H1 (cell line): ENCODE results near the gene RHOT1. TPM values are rescaled to one million over a fixed set of nuclear protein-coding genes. Genes with fewer than 3 reads are reported as not detected.

Experiments
- CTCF ChIA-PET: fragments of 300-600 bp; sonication (Branson Sonifier 250); formaldehyde crosslinking; loops from one replicate; lab custom pipeline; 2021; ENCODE audit not compliant: partially characterized antibody; lab: Charles Lee
- POLR2A ChIA-PET: fragments of 300-600 bp; sonication (Branson Sonifier 250); formaldehyde crosslinking; loops from one replicate; lab custom pipeline; 2021; ENCODE audit warnings: inconsistent platforms; ENCODE audit not compliant: partially characterized antibody; lab: Charles Lee
- DNase-seq, 2 experiments: peaks; one replicate each; pipeline versions ENCODE4 v3.0.0 to v3.0.0-alpha.2; 2010 to 2022; ENCODE audit warnings: low spot score in 2 of 2, low read depth in 1 of 2, mixed read lengths in 1 of 2
- FAIRE-seq: peaks from 2 replicates; lab custom pipeline; 2011; peaks lifted over from hg19 to GRCh38; lab: Jason Lieb, UNC
- H2AFZ ChIP-seq: 2 replicates; pipeline ENCODE4 v1.8.1; 2012; ENCODE audit warnings: low read length, inconsistent platforms
- H2AK5ac ChIP-seq: 2 replicates; pipeline ENCODE4 v1.6.1; 2013; ENCODE audit warnings: low read depth, low read length
- H2BK120ac ChIP-seq: replicated peaks from 2 replicates; pipeline ENCODE3; 2013; ENCODE audit warnings: low read depth, low read length, inconsistent platforms
- H2BK12ac ChIP-seq: 2 replicates; pipeline ENCODE4 v1.6.1; 2013; ENCODE audit warnings: low read depth, low read length
- H2BK15ac ChIP-seq: 2 replicates; pipeline ENCODE4 v1.6.1; 2013; ENCODE audit warnings: low read length
- H2BK20ac ChIP-seq: 2 replicates; pipeline ENCODE4 v1.6.1; 2013; ENCODE audit warnings: low read length
- H2BK5ac ChIP-seq: 2 replicates; pipeline ENCODE4 v1.6.1; 2013; ENCODE audit warnings: low read depth, low read length
- H3K14ac ChIP-seq: 2 replicates; pipeline ENCODE4 v1.6.1; 2013; ENCODE audit warnings: inconsistent platforms; ENCODE audit not compliant: insufficient read length
- H3K18ac ChIP-seq: 2 replicates; pipeline ENCODE4 v1.6.1; 2013; ENCODE audit warnings: low read length; ENCODE audit errors: extremely low read depth
- H3K23ac ChIP-seq: 2 replicates; pipeline ENCODE4 v1.6.1; 2013; ENCODE audit warnings: inconsistent platforms; ENCODE audit not compliant: insufficient read length
- H3K23me2 ChIP-seq: 2 replicates; pipeline ENCODE4 v1.6.1; 2013; ENCODE audit warnings: low read depth, low read length
- H3K27ac ChIP-seq: 2 replicates; pipeline ENCODE4 v1.6.1; 2011; ENCODE audit warnings: low read depth, low read length, inconsistent platforms
- H3K27me3 ChIP-seq, 4 experiments: replicated peaks in 1 of 4; 1 replicate in 1 of 4; 2 replicates in 3 of 4; pipeline versions ENCODE4 v1.6.1 to v1.8.1; 2011 to 2013; ENCODE audit warnings: low read length in 3 of 4, mild to moderate bottlenecking in 3 of 4, inconsistent platforms in 2 of 4, mixed read lengths in 2 of 4, moderate library complexity in 1 of 4; ENCODE audit not compliant: control insufficient read depth in 3 of 4, insufficient read depth in 3 of 4; ENCODE audit errors: extremely low read depth in 1 of 4
- H3K36me3 ChIP-seq, 4 experiments: 2 replicates each; pipeline versions ENCODE4 v1.6.1 to v1.8.1; 2011 to 2013; ENCODE audit warnings: mild to moderate bottlenecking in 4 of 4, low read length in 3 of 4, moderate library complexity in 2 of 4, control low read depth in 1 of 4, inconsistent platforms in 1 of 4; ENCODE audit not compliant: insufficient read depth in 4 of 4, control insufficient read depth in 2 of 4
- H3K4ac ChIP-seq: replicated peaks from 2 replicates; pipeline ENCODE3; 2013; ENCODE audit warnings: low read length, low read depth, mixed read lengths, inconsistent platforms; ENCODE audit not compliant: insufficient read length
- H3K4me1 ChIP-seq, 4 experiments: replicated peaks in 1 of 4; 1 replicate in 1 of 4; 2 replicates in 3 of 4; pipeline versions ENCODE4 v1.6.1 to v1.8.1; 2011 to 2013; ENCODE audit warnings: low read length in 3 of 4, inconsistent platforms in 2 of 4, mixed read lengths in 1 of 4; ENCODE audit not compliant: insufficient read depth in 4 of 4, control insufficient read depth in 3 of 4
- H3K4me2 ChIP-seq, 2 experiments: 2 replicates each; pipeline versions ENCODE4 v1.6.1 to v1.8.1; 2011 to 2013; ENCODE audit warnings: low read depth in 2 of 2, low read length in 2 of 2, control low read depth in 1 of 2, inconsistent platforms in 1 of 2, mild to moderate bottlenecking in 1 of 2; ENCODE audit not compliant: insufficient read depth in 1 of 2
- H3K4me3 ChIP-seq, 4 experiments: fragments of 200-600, 300-600 bp in 1 of 4; sonication (generic), shearing (Covaris generic), sonication (Bioruptor Twin) in 1 of 4; 2 replicates each; pipeline versions ENCODE4 v1.5.1 to v1.8.1; 2011 to 2016; ENCODE audit warnings: low read length in 4 of 4, low read depth in 3 of 4, control low read depth in 2 of 4, inconsistent platforms in 2 of 4, mild to moderate bottlenecking in 2 of 4, mixed read lengths in 1 of 4, moderate library complexity in 1 of 4; ENCODE audit not compliant: insufficient read depth in 2 of 4; ENCODE audit errors: extremely low read depth in 1 of 4
- H3K56ac ChIP-seq: replicated peaks from 2 replicates; pipeline ENCODE3; 2013; ENCODE audit warnings: low read depth, mild to moderate bottlenecking, mixed read lengths, low read length, inconsistent platforms; ENCODE audit not compliant: insufficient read length
- H3K79me1 ChIP-seq: 2 replicates; pipeline ENCODE4 v1.6.1; 2013; ENCODE audit warnings: low read depth, low read length, control low read depth
- H3K79me2 ChIP-seq, 2 experiments: 2 replicates each; pipeline versions ENCODE4 v1.6.1 to v1.8.1; 2012 to 2013; ENCODE audit warnings: low read length in 2 of 2, mild to moderate bottlenecking in 2 of 2, inconsistent platforms in 1 of 2; ENCODE audit not compliant: insufficient read depth in 2 of 2, control insufficient read depth in 1 of 2
- H3K9ac ChIP-seq, 4 experiments: replicated peaks in 1 of 4; 1 replicate in 1 of 4; 2 replicates in 3 of 4; pipeline versions ENCODE4 v1.6.1 to v1.8.1; 2011 to 2013; ENCODE audit warnings: low read depth in 3 of 4, low read length in 3 of 4, control low read depth in 2 of 4, mild to moderate bottlenecking in 2 of 4, moderate library complexity in 2 of 4, inconsistent platforms in 1 of 4; ENCODE audit errors: extremely low read depth in 1 of 4
- H3K9me3 ChIP-seq, 2 experiments: 2 replicates each; pipeline versions ENCODE4 v1.6.1 to v1.8.1; 2012 to 2013; ENCODE audit warnings: mild to moderate bottlenecking in 2 of 2, moderate library complexity in 2 of 2, control low read depth in 1 of 2, inconsistent platforms in 1 of 2, low read depth in 1 of 2, low read length in 1 of 2, mixed read lengths in 1 of 2; ENCODE audit not compliant: insufficient read depth in 2 of 2
- H4K20me1 ChIP-seq, 2 experiments: replicated peaks in 1 of 2; 2 replicates each; pipeline versions ENCODE3 to v1.8.1; 2011 to 2013; ENCODE audit warnings: inconsistent platforms in 2 of 2, low read length in 2 of 2, mild to moderate bottlenecking in 1 of 2; ENCODE audit not compliant: insufficient read depth in 2 of 2, control insufficient read depth in 1 of 2
- H4K5ac ChIP-seq: 2 replicates; pipeline ENCODE4 v1.6.1; 2013; ENCODE audit warnings: low read length, low read depth, mixed read lengths, inconsistent platforms; ENCODE audit not compliant: insufficient read length
- H4K8ac ChIP-seq: 2 replicates; pipeline ENCODE4 v1.8.0; 2013; ENCODE audit warnings: mild to moderate bottlenecking, moderate library complexity, low read length, inconsistent platforms; ENCODE audit not compliant: insufficient read depth; ENCODE audit errors: extremely low read depth
- H4K91ac ChIP-seq: replicated peaks from 2 replicates; pipeline ENCODE3; 2013; ENCODE audit warnings: low read length, mixed read lengths, inconsistent platforms; ENCODE audit not compliant: insufficient read length
- BRCA1 ChIP-seq: IDR thresholded peaks from 2 replicates; pipeline ENCODE4 v1.6.1; 2012; ENCODE audit warnings: low read depth, low read length, improper control_type of control experiment
- CBX5 ChIP-seq: fragments of 300-800, 300-1000 bp; sonication (generic); IDR thresholded peaks from 2 replicates; pipeline ENCODE4 v1.7.1; 2016; ENCODE audit warnings: antibody characterized with exemption, low read length, low read depth
- CBX8 ChIP-seq: fragments of 300-800, 300-1000 bp; sonication (generic); IDR thresholded peaks from 2 replicates; pipeline ENCODE4 v1.7.1; 2016; ENCODE audit warnings: low read depth, low read length, borderline replicate concordance
- HDAC6 ChIP-seq: IDR thresholded peaks from one replicate; pipeline ENCODE4 v1.7.1; 2012; ENCODE audit warnings: low read depth, mild to moderate bottlenecking, inconsistent platforms, low read length, moderate library complexity
- NRF1 ChIP-seq: IDR thresholded peaks from 2 replicates; pipeline ENCODE4 v1.6.1; 2011; ENCODE audit warnings: mild to moderate bottlenecking, low read depth, low read length, improper control_type of control experiment
- RFX5 ChIP-seq: IDR thresholded peaks from 2 replicates; pipeline ENCODE4 v1.6.1; 2011; ENCODE audit warnings: low read depth, low read length, improper control_type of control experiment, borderline replicate concordance
- SIX5 ChIP-seq: IDR thresholded peaks from 2 replicates; pipeline ENCODE4 v1.6.1; 2011; ENCODE audit warnings: mild to moderate bottlenecking, low read depth, low read length
- SP4 ChIP-seq: IDR thresholded peaks from 2 replicates; pipeline ENCODE4 v1.6.1; 2012; ENCODE audit warnings: low read length, inconsistent platforms
- WGBS, 2 experiments: shearing (Covaris generic) in 1 of 2; methylation state at CpG; one replicate each; pipeline versions ENCODE4 v1.1.6 to v1.1.7; 2013 to 2015; ENCODE audit warnings: low lambda C conversion rate in 2 of 2, mixed read lengths in 2 of 2, inconsistent platforms in 1 of 2, low coverage in 1 of 2, missing lambda C conversion rate in 1 of 2; ENCODE audit not compliant: insufficient replicate concordance in 2 of 2, insufficient coverage in 1 of 2, insufficient read length in 1 of 2; ENCODE audit errors: extremely low coverage in 1 of 2, missing lambda C conversion rate in 1 of 2; 5-methylcytosine and 5-hydroxymethylcytosine counted together
- polyA plus RNA-seq, 7 experiments: library from polyadenylated mRNA; depleted of rRNA in 3 of 7; stranded (reverse) in 5 of 7; unstranded in 2 of 7; fragments of >200 nt in 5 of 7; fragments of 200-250 nt in 2 of 7; gene quantifications; 1 replicate in 5 of 7; 2 replicates in 1 of 7; 4 replicates in 1 of 7; pipeline versions ENCODE4 v1.2.1 to v1.2.3, GENCODE V29; 2011 to 2013; ENCODE audit warnings: missing spikeins in 2 of 7, mixed read lengths in 2 of 7
- total RNA-seq: library from RNA; stranded (reverse); fragmentation: NEBNext Ultra II Directional; extraction: Animal tissue kit (Norgen Biotek cat#: 25700); gene quantifications from 2 replicates; pipeline ENCODE4 v1.2.1, GENCODE V29; 2021

Gene RHOT1
- total and polyA plus RNA-seq, 2 of the 8 experiments (the other 6 are each of a cell fraction or from before 2014, with no cell fraction given) = 34.2 to 38.2 TPM

GRCh38 chr17:32266051-32266388, 123.7 kb downstream of the RHOT1 start:
- no peak for FAIRE-seq
- no peak overlapping the region for H4K5ac ChIP-seq
- H3K14ac ChIP-seq = no peak overlapping the region
- H2BK120ac ChIP-seq = no peak overlapping the region
- 0% methylated on average over 7 of the region's 55 CpGs; no CpG with 5 or more reads in 1 of the 2 experiments for WGBS, 2 experiments
- H4K91ac ChIP-seq = no peak overlapping the region
- H3K9ac ChIP-seq = peak overlapping the region in 1 of 4 experiments; percentile 8; a peak in 2 of 7 replicates
- TF ChIP-seq CBX5 = no peak
- TF ChIP-seq NRF1 = no peak
- no peak for TF ChIP-seq HDAC6
- TF ChIP-seq SP4 = no peak
- TF ChIP-seq BRCA1 = no peak
- TF ChIP-seq CBX8 = no peak
- TF ChIP-seq RFX5 = no peak
- no peak for TF ChIP-seq SIX5
- no peak overlapping the region; the same call in 1 of the 2 replicates for H3K18ac ChIP-seq
- no peak for DNase-seq
- H3K79me1 ChIP-seq = peaks cover 13% of the 10 kb centered on the region
- H3K27me3 ChIP-seq = peaks cover 0 to 34% (median 29%) of the 10 kb centered on the region in 4 experiments; a peak in 5 of 7 replicates
- ChIA-PET POLR2A (interaction anchor here (0.7 to 2.4 kb wide), 5 partner anchors 9 to 63 kb away, joined by 3 to 13 read pairs (median 4); no protein-coding TSS in a partner anchor), CTCF (interaction anchor here (1.0 to 6.5 kb wide), 5 partner anchors 12 to 55 kb away, joined by 3 to 61 read pairs (median 6); no protein-coding TSS in a partner anchor)
- no peak overlapping the region for H2BK12ac ChIP-seq
- H3K4me2 ChIP-seq = peak overlapping the region; percentile 91 to 92
- no peaks in the 10 kb centered on the region for H3K36me3 ChIP-seq
- no peak overlapping the region for H3K4ac ChIP-seq
- H4K8ac ChIP-seq = no peak overlapping the region
- peaks cover 7 to 24% (median 16%) of the 10 kb centered on the region in 4 experiments for H3K4me1 ChIP-seq
- H3K23ac ChIP-seq = no peak overlapping the region
- H2BK20ac ChIP-seq = no peak overlapping the region
- H2BK15ac ChIP-seq = no peak overlapping the region
- peaks cover 0 to 10% of the 10 kb centered on the region in 2 experiments; a peak in 1 of 4 replicates for H3K79me2 ChIP-seq
- H3K4me3 ChIP-seq = peak overlapping the region; percentile 42 to 87 (median 67)
- H2BK5ac ChIP-seq = no peak overlapping the region
- H3K27ac ChIP-seq = no peak overlapping the region
- peaks cover 17% of the 10 kb centered on the region; the same call in 1 of the 2 replicates for H3K23me2 ChIP-seq
- H4K20me1 ChIP-seq = peaks cover 0 to 1% of the 10 kb centered on the region in 2 experiments
- H3K56ac ChIP-seq = no peak overlapping the region
- no peak overlapping the region for H2AK5ac ChIP-seq
- no peaks in the 10 kb centered on the region for H3K9me3 ChIP-seq
- no peak overlapping the region for H2AFZ ChIP-seq
